Panc1 (cell line): ENCODE results near the gene TMEM267. TPM values are rescaled to one million over a fixed set of nuclear protein-coding genes. Genes with fewer than 3 reads are reported as not detected.
A peak's percentile ranks its signal among the peaks of the same experiment; 100 is the strongest.

Experiments
- ATAC-seq: fragments of 200-7000 bp; cut with Tn5 transposase; 2 replicates; pipeline ENCODE4 v1.9.1; 2020; ENCODE audit warnings: mild to moderate bottlenecking, moderate library complexity
- Bru-seq: library from RNA; stranded (reverse); fragments of 400-500 nt; gene quantifications from one replicate; lab custom pipeline; 2021; lab: Mats Ljungman, UMichigan
- BruChase-seq, 2 experiments: library from RNA; stranded (reverse); fragments of 400-500 nt; gene quantifications; one replicate each; lab custom pipeline; 2021; lab: Mats Ljungman, UMichigan
- BruUV-seq: library from RNA; stranded (reverse); fragments of 400-500 nt; replicated peaks from 2 replicates; lab custom pipeline; 2021; lab: Mats Ljungman, UMichigan
- CTCF ChIA-PET: fragments of 300-600 bp; sonication (Branson Sonifier 250); formaldehyde crosslinking; loops from one replicate; lab custom pipeline; 2022; ENCODE audit warnings: antibody characterized with exemption; lab: Charles Lee
- POLR2A ChIA-PET: fragments of 300-600 bp; sonication (Branson Sonifier 250); formaldehyde crosslinking; loops from one replicate; lab custom pipeline; 2022; ENCODE audit warnings: antibody characterized with exemption; lab: Charles Lee
- DNase-seq: peaks from one replicate; pipeline ENCODE4 v3.0.0-alpha.2; 2010; ENCODE audit warnings: low read depth, low spot score
- H3K27ac ChIP-seq: 2 replicates; pipeline ENCODE4 v1.5.1; 2011; ENCODE audit warnings: mild to moderate bottlenecking, low read length, inconsistent platforms
- H3K27me3 ChIP-seq: fragments of 200-500 bp; sonication (Bioruptor generic); 2 replicates; pipeline ENCODE4 v1.6.0; 2014; ENCODE audit warnings: low read length, inconsistent platforms; ENCODE audit not compliant: control insufficient read depth, insufficient read depth
- H3K36me3 ChIP-seq: fragments of 200-500 bp; sonication (Bioruptor generic); 2 replicates; pipeline ENCODE4 v1.5.1; 2014; ENCODE audit warnings: inconsistent platforms, mild to moderate bottlenecking, low read length, moderate library complexity; ENCODE audit not compliant: control insufficient read depth, insufficient read depth
- H3K4me1 ChIP-seq: 2 replicates; pipeline ENCODE4 v1.5.1; 2011; ENCODE audit warnings: inconsistent platforms, mild to moderate bottlenecking, low read length, moderate library complexity; ENCODE audit not compliant: control insufficient read depth, insufficient read depth
- H3K4me3 ChIP-seq, 2 experiments: 2 replicates each; pipeline ENCODE4 v1.5.1; 2011 to 2012; ENCODE audit warnings: low read depth in 2 of 2, low read length in 2 of 2, mild to moderate bottlenecking in 2 of 2, inconsistent platforms in 1 of 2, moderate library complexity in 1 of 2
- H3K9me3 ChIP-seq: fragments of 200-500 bp; sonication (Bioruptor generic); 2 replicates; pipeline ENCODE4 v1.5.1; 2014; ENCODE audit warnings: low read depth, mild to moderate bottlenecking, inconsistent platforms, low read length, moderate library complexity; ENCODE audit not compliant: control insufficient read depth, insufficient read depth
- POLR2AphosphoS5 ChIP-seq: IDR thresholded peaks from 2 replicates; pipeline ENCODE4 v1.6.1; 2012; ENCODE audit warnings: mild to moderate bottlenecking, low read depth, low read length, moderate library complexity
- SIN3A ChIP-seq: IDR thresholded peaks from 2 replicates; pipeline ENCODE4 v1.6.1; 2012; ENCODE audit warnings: low read depth, mild to moderate bottlenecking, low read length, moderate library complexity, borderline replicate concordance; ENCODE audit not compliant: insufficient read depth
- TCF7L2 ChIP-seq: IDR thresholded peaks from 2 replicates; pipeline ENCODE4 v1.6.1; 2011; ENCODE audit warnings: mild to moderate bottlenecking, low read depth, low read length, inconsistent platforms
- in situ Hi-C: cut with HindIII; loops from 2 replicates; pipeline ENCODE4 v1.10.0; 2016; ENCODE audit warnings: low sequenced_read_pairs, low pct_unique_long_range_greater_than_20kb
- intact Hi-C: fragments of 100-400 bp; cut with micrococcal nuclease; formaldehyde crosslinking; loops from one replicate; pipeline ENCODE4 v1.10.0; 2022; ENCODE audit not compliant: unreplicated experiment
- long read RNA-seq: library from polyadenylated mRNA; unstranded; transcript quantifications from one replicate; pipeline ENCODE4 v2.0.0, GENCODE V29; 2021; ENCODE audit not compliant: unreplicated experiment
- polyA plus RNA-seq: library from polyadenylated mRNA; unstranded; fragments of >200 nt; gene quantifications from one replicate; pipeline ENCODE4 v1.2.1, GENCODE V29; 2012; ENCODE audit warnings: missing spikeins; ENCODE audit not compliant: insufficient read length
- total RNA-seq: library from RNA; stranded (reverse); gene quantifications from one replicate; pipeline ENCODE4 v1.2.1, GENCODE V29; 2021; ENCODE audit not compliant: unreplicated experiment
- TF ChIP-seq, protein P1 (sequence below): fragments of 450-650 bp; IDR thresholded peaks from 2 replicates; pipeline ENCODE4 v1.5.1; 2017; ENCODE audit warnings: mild to moderate bottlenecking
- TF ChIP-seq, protein P2 (sequence below), 2 experiments: IDR thresholded peaks; 2 replicates each; pipeline ENCODE4 v1.6.1; 2011 to 2012; ENCODE audit warnings: low read depth in 2 of 2, control low read depth in 1 of 2, low read length in 1 of 2, mild to moderate bottlenecking in 1 of 2, moderate library complexity in 1 of 2; ENCODE audit not compliant: insufficient read depth in 1 of 2

TMEM267 gene, protein sequence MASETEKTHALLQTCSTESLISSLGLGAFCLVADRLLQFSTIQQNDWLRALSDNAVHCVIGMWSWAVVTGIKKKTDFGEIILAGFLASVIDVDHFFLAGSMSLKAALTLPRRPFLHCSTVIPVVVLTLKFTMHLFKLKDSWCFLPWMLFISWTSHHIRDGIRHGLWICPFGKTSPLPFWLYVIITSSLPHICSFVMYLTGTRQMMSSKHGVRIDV
- total RNA-seq (22.0 TPM), Bru-seq, nascent RNA (percentile 87 among the genes with signal in this experiment), BruChase-seq, experiment 1, labeled RNA remaining after a 2-hour chase (percentile 90 among the genes with signal in this experiment), BruChase-seq, experiment 2, labeled RNA remaining after a 6-hour chase (percentile 85 among the genes with signal in this experiment)
- 9.5 TPM for polyA plus RNA-seq
- long read RNA-seq, transcript TMEM267-201 (3 exons, 2,338 nt): major isoform, 33 of 70 reads
- long read RNA-seq, partial matches to known transcripts: 5 of 70 reads
- long read RNA-seq, other reads (novel, unspliced or antisense): 27 of 70 reads

DNA sequence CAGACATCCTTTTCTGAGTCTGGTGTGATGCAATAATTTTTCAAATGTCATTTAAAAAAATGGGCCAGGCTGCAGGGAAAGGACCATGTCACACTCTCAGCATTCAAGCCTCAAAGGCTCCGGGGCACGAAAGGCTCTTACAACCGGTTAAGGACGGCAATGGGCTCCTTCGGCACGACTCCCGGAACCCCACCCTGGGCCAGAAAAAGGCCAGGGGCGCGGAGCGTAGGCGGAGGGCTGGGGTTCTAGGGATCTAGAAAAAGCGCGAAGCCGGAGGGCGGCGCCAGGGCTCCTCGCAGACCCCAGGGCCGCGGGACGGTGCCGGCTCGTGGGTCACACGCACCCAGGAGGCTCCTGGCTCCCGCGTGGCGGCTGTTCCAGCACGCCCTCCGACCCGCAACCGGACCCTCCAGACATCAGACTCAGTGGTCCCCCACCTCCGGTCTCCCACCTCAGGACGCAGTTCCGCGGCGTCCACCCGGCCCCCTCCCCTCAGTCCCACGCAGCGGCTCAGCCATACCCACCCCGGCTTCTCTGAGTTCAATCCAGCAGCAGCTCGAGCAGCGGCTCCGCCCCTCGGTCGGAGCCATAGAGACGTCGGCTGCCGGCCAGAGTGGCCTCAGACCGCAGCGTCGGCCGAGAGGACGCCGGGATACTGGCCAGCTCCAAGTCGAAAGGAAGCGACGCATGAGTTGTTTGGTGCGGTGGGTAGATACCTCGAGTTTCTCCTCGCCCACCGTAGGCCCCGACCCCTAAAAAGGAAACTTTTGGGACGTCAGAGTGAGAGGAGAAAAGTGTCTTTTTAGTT, at the start of gene TMEM267:
TSS of gene TMEM267 (minus strand) at position 568 of the 808 bp plus-strand sequence. CDS start 29,896 bp downstream, outside the sequence.
- in situ Hi-C loops (no loop called here), intact Hi-C loops (loop anchor here (5.0 kb wide), 1 partner anchor 81 kb away; no protein-coding TSS in a partner anchor)
- no TSS peak for BruUV-seq
- TF ChIP-seq, protein P1, sequence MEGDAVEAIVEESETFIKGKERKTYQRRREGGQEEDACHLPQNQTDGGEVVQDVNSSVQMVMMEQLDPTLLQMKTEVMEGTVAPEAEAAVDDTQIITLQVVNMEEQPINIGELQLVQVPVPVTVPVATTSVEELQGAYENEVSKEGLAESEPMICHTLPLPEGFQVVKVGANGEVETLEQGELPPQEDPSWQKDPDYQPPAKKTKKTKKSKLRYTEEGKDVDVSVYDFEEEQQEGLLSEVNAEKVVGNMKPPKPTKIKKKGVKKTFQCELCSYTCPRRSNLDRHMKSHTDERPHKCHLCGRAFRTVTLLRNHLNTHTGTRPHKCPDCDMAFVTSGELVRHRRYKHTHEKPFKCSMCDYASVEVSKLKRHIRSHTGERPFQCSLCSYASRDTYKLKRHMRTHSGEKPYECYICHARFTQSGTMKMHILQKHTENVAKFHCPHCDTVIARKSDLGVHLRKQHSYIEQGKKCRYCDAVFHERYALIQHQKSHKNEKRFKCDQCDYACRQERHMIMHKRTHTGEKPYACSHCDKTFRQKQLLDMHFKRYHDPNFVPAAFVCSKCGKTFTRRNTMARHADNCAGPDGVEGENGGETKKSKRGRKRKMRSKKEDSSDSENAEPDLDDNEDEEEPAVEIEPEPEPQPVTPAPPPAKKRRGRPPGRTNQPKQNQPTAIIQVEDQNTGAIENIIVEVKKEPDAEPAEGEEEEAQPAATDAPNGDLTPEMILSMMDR: no peak
- TF ChIP-seq SIN3A (peak; percentile 73; the same call in 1 of the 2 replicates), POLR2AphosphoS5 (peak; percentile 93), TCF7L2 (0 out of 2 replicates have a peak, but pooled peaks have one; percentile 30)
- ATAC-seq (peak; percentile 98), DNase-seq (peak; percentile 88)
- Histone ChIP-seq H3K27ac (peak within 1 kb of the TSS; percentile 96), H3K9me3 (no peaks in the 10 kb centered on the region), H3K4me1 (peaks cover 9% of the 10 kb centered on the region), H3K27me3 (no peaks in the 10 kb centered on the region), H3K4me3 (peak within 1 kb of the TSS; percentile 94 to 95), H3K36me3 (peaks cover 7% of the 10 kb centered on the region)
- ChIA-PET CTCF (interaction anchor here (0.9 to 1.9 kb wide), 9 partner anchors 31 to 575 kb away, joined by 3 to 14 read pairs (median 5); partner anchors contain the start of gene C5orf34), POLR2A (interaction anchor here (0.6 to 1.3 kb wide), 13 partner anchors 8 to 394 kb away, joined by 3 to 14 read pairs (median 5); partner anchors contain the start of genes C5orf34 and NNT)

DNA sequence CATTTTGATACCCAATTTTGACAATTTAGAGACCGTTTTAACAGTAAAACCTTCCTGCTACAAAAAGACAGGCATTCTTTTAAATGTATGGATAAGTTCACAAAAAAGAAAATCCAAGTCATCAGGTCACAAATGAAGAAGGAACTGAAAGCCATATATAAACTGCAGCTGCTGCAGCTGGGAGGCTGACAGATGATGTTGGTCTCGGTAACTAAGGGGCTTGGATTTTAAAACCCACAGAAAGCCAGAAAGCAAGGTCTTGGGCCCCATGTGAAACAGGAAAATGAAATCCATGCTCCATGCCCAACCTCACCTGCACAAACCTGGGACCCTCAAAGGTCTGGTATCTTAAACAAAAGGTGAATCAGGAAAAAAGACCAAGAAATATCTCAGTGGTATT, 47.0 kb upstream of the TMEM267 start:
- ATAC-seq: no peak
- H3K9me3 ChIP-seq: no peaks in the 10 kb centered on the region
- no TSS peak for BruUV-seq
- TF ChIP-seq TCF7L2: no peak
- TF ChIP-seq, protein P1: no peak
- no peak for TF ChIP-seq POLR2AphosphoS5
- TF ChIP-seq, protein P2, sequence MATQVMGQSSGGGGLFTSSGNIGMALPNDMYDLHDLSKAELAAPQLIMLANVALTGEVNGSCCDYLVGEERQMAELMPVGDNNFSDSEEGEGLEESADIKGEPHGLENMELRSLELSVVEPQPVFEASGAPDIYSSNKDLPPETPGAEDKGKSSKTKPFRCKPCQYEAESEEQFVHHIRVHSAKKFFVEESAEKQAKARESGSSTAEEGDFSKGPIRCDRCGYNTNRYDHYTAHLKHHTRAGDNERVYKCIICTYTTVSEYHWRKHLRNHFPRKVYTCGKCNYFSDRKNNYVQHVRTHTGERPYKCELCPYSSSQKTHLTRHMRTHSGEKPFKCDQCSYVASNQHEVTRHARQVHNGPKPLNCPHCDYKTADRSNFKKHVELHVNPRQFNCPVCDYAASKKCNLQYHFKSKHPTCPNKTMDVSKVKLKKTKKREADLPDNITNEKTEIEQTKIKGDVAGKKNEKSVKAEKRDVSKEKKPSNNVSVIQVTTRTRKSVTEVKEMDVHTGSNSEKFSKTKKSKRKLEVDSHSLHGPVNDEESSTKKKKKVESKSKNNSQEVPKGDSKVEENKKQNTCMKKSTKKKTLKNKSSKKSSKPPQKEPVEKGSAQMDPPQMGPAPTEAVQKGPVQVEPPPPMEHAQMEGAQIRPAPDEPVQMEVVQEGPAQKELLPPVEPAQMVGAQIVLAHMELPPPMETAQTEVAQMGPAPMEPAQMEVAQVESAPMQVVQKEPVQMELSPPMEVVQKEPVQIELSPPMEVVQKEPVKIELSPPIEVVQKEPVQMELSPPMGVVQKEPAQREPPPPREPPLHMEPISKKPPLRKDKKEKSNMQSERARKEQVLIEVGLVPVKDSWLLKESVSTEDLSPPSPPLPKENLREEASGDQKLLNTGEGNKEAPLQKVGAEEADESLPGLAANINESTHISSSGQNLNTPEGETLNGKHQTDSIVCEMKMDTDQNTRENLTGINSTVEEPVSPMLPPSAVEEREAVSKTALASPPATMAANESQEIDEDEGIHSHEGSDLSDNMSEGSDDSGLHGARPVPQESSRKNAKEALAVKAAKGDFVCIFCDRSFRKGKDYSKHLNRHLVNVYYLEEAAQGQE (IDR thresholded peaks at IDR 0.05; ENCODE audit: insufficient read depth in 1 of 2, low read depth in 2 of 2, low read length in 1 of 2): no peak
- no peak for TF ChIP-seq SIN3A
- DNase-seq: no peak
- CTCF ChIA-PET: no interaction called here
- H3K27ac ChIP-seq: no peak overlapping the region
- H3K4me3 ChIP-seq: no peak overlapping the region
- no peaks in the 10 kb centered on the region for H3K27me3 ChIP-seq
- peaks cover 65% of the 10 kb centered on the region for H3K36me3 ChIP-seq
- in situ Hi-C loops (no loop called here), intact Hi-C loops (no loop called here)
- POLR2A ChIA-PET: no interaction called here
- no peaks in the 10 kb centered on the region for H3K4me1 ChIP-seq
